HEK293 (cell line): Measurements from ENCODE around the gene DHPS.
A peak's percentile ranks its signal among the peaks of the same experiment; 100 is the strongest.

Source experiments
- FEZF1 ChIP-seq: fragments of 450-650 bp; formaldehyde crosslinking; IDR thresholded peaks from 2 replicates; pipeline ENCODE4 v1.5.1; 2016; ENCODE audit warnings: missing biosample characterization, missing genetic modification characterization
- IKZF3 ChIP-seq: fragments of 450-650 bp; IDR thresholded peaks from 2 replicates; pipeline ENCODE4 v1.5.0; 2018; ENCODE audit warnings: missing biosample characterization, mild to moderate bottlenecking, missing genetic modification characterization, moderate library complexity
- KLF1 ChIP-seq: fragments of 450-650 bp; formaldehyde crosslinking; IDR thresholded peaks from 2 replicates; pipeline ENCODE4 v1.5.1; 2016; ENCODE audit warnings: missing biosample characterization, missing genetic modification characterization
- KLF7 ChIP-seq: fragments of 450-650 bp; formaldehyde crosslinking; IDR thresholded peaks from 2 replicates; pipeline ENCODE4 v1.5.1; 2016; ENCODE audit warnings: missing biosample characterization, missing genetic modification characterization, borderline replicate concordance
- REPIN1 ChIP-seq: fragments of 450-650 bp; formaldehyde crosslinking; IDR thresholded peaks from 2 replicates; pipeline ENCODE4 v1.5.1; 2017; ENCODE audit warnings: missing biosample characterization, missing genetic modification characterization, low read depth
- SP2 ChIP-seq: fragments of 450-650 bp; formaldehyde crosslinking; IDR thresholded peaks from 2 replicates; pipeline ENCODE4 v1.5.1; 2016; ENCODE audit warnings: missing biosample characterization, missing genetic modification characterization
- SP7 ChIP-seq: fragments of 450-650 bp; formaldehyde crosslinking; IDR thresholded peaks from 2 replicates; pipeline ENCODE4 v1.5.1; 2016; ENCODE audit warnings: missing biosample characterization, missing genetic modification characterization
- WT1 ChIP-seq: fragments of 450-650 bp; formaldehyde crosslinking; IDR thresholded peaks from 2 replicates; pipeline ENCODE4 v1.5.1; 2016; ENCODE audit warnings: missing biosample characterization, missing genetic modification characterization
- ZBTB1 ChIP-seq: fragments of 450-650 bp; formaldehyde crosslinking; IDR thresholded peaks from 2 replicates; pipeline ENCODE4 v1.5.1; 2016; ENCODE audit warnings: missing biosample characterization, missing genetic modification characterization
- ZBTB17 ChIP-seq: fragments of 450-650 bp; formaldehyde crosslinking; IDR thresholded peaks from 2 replicates; pipeline ENCODE4 v1.5.1; 2016; ENCODE audit warnings: missing biosample characterization, missing genetic modification characterization
- ZBTB20 ChIP-seq: fragments of 450-650 bp; formaldehyde crosslinking; IDR thresholded peaks from 2 replicates; pipeline ENCODE4 v1.5.1; 2016; ENCODE audit warnings: missing biosample characterization, missing genetic modification characterization
- ZBTB8A ChIP-seq: fragments of 450-650 bp; formaldehyde crosslinking; IDR thresholded peaks from 2 replicates; pipeline ENCODE4 v1.5.1; 2016; ENCODE audit warnings: missing biosample characterization, missing genetic modification characterization
- ZNF2 ChIP-seq: fragments of 450-650 bp; formaldehyde crosslinking; IDR thresholded peaks from 2 replicates; pipeline ENCODE4 v1.5.1; 2016; ENCODE audit warnings: missing biosample characterization, missing genetic modification characterization
- ZNF211 ChIP-seq: fragments of 450-650 bp; formaldehyde crosslinking; IDR thresholded peaks from 2 replicates; pipeline ENCODE4 v1.5.1; 2016; ENCODE audit warnings: low read depth, missing biosample characterization, missing genetic modification characterization
- ZNF24 ChIP-seq: fragments of 450-650 bp; formaldehyde crosslinking; IDR thresholded peaks from 2 replicates; pipeline ENCODE4 v1.5.1; 2016; ENCODE audit warnings: missing biosample characterization, missing genetic modification characterization
- ZNF335 ChIP-seq: fragments of 450-650 bp; formaldehyde crosslinking; conservative IDR thresholded peaks from 2 replicates; pipeline ENCODE4 v1.5.1; 2016; ENCODE audit warnings: missing biosample characterization, missing genetic modification characterization
- ZNF341 ChIP-seq: fragments of 450-650 bp; formaldehyde crosslinking; IDR thresholded peaks from 2 replicates; pipeline ENCODE4; 2016; ENCODE audit warnings: low read depth, missing biosample characterization, missing genetic modification characterization
- ZNF366 ChIP-seq: fragments of 450-650 bp; formaldehyde crosslinking; conservative IDR thresholded peaks from 2 replicates; pipeline ENCODE4 v1.5.1; 2016; ENCODE audit warnings: missing biosample characterization, missing genetic modification characterization
- ZNF610 ChIP-seq: fragments of 450-650 bp; formaldehyde crosslinking; IDR thresholded peaks from 2 replicates; pipeline ENCODE4 v1.5.1; 2016; ENCODE audit warnings: missing biosample characterization, missing genetic modification characterization, borderline replicate concordance
- ZNF624 ChIP-seq: fragments of 450-650 bp; formaldehyde crosslinking; IDR thresholded peaks from 2 replicates; pipeline ENCODE4 v1.5.1; 2017; ENCODE audit warnings: missing biosample characterization, missing genetic modification characterization
- ZNF785 ChIP-seq: fragments of 450-650 bp; formaldehyde crosslinking; IDR thresholded peaks from 2 replicates; pipeline ENCODE4 v1.5.1; 2016; ENCODE audit warnings: missing biosample characterization, missing genetic modification characterization
- ZSCAN23 ChIP-seq: fragments of 450-650 bp; formaldehyde crosslinking; IDR thresholded peaks from 2 replicates; pipeline ENCODE4 v1.5.1; 2016; ENCODE audit warnings: missing biosample characterization, missing genetic modification characterization
- TF ChIP-seq, protein P1 (sequence below): fragments of 450-650 bp; formaldehyde crosslinking; IDR thresholded peaks from 2 replicates; pipeline ENCODE4 v1.5.1; 2016; ENCODE audit warnings: missing biosample characterization, missing genetic modification characterization
- TF ChIP-seq, protein P2 (sequence below): fragments of 450-650 bp; formaldehyde crosslinking; IDR thresholded peaks from 2 replicates; pipeline ENCODE4 v1.5.1; 2016; ENCODE audit warnings: missing biosample characterization, missing genetic modification characterization, borderline replicate concordance
- TF ChIP-seq, protein P3 (sequence below): fragments of 450-650 bp; formaldehyde crosslinking; IDR thresholded peaks from 2 replicates; pipeline ENCODE4 v1.5.1; 2016; ENCODE audit warnings: missing biosample characterization, missing genetic modification characterization
- TF ChIP-seq, protein P4 (sequence below): fragments of 450-650 bp; formaldehyde crosslinking; IDR thresholded peaks from 2 replicates; pipeline ENCODE4 v1.5.1; 2016; ENCODE audit warnings: missing biosample characterization, missing genetic modification characterization
- TF ChIP-seq, protein P5 (sequence below): fragments of 450-650 bp; formaldehyde crosslinking; IDR thresholded peaks from 2 replicates; pipeline ENCODE4 v1.5.1; 2016; ENCODE audit warnings: missing biosample characterization, missing genetic modification characterization
- TF ChIP-seq, protein P6 (sequence below): fragments of 450-650 bp; formaldehyde crosslinking; IDR thresholded peaks from 2 replicates; pipeline ENCODE4 v1.5.1; 2016; ENCODE audit warnings: missing biosample characterization, missing genetic modification characterization

The DHPS gene

DNA sequence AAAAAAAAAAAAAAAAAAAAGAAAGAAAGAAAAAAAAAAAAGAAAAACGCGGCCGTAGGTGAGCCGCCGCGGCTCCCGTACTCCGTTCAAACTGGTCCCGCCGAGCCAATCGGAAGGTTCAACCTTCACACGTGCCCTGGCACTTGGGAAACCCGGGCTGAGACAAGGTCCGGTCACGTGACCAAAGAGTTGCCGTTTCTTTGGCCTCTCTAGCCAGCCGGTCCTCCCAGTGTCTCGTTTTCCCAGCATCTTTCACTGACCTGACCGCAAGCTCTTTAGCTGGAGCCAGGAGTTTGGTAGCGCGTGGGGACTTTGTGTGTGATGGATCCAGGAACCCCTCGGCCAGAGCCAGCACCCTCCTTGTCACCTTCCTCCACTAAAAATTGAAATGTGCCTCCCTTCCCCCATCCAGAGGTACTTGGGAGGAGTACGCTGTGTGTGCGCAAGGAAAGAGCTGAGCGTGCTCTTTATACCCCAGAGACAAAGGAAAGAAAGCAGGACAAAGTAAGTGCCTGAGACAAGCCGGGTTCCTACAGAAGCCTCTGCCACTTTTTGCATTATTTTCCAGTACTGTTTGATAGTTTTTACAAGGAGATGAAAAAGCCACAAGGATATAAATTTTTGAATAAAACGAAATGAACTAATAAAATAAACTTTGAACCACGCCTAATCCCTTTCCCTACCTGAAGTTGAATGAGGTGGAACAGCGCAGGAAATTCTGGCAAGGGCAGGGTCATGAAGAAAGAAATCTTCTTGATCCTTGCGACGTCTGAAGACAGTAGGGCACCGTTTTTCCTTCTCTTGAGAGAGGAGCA is 41.1 kb upstream of the DHPS start (continued):
- TF ChIP-seq ZBTB8A (tag by site-specific recombination) (peak; percentile 72), REPIN1 (0 out of 2 replicates have a peak, but pooled peaks have one; percentile 40), ZNF2 (tag by site-specific recombination) (peak; percentile 61; the same call in 1 of the 2 replicates), ZNF366 (peak; percentile 66), ZNF624 (tag by site-specific recombination) (no peak), KLF7 (tag by site-specific recombination) (peak; percentile 74; the same call in 1 of the 2 replicates), WT1 (no peak), ZNF24 (peak; percentile 96), ZBTB1 (tag by site-specific recombination) (0 out of 2 replicates have a peak, but pooled peaks have one; percentile 38), SP7 (tag by site-specific recombination) (peak; percentile 84), ZNF341 (tag by site-specific recombination) (no peak), ZBTB17 (tag by site-specific recombination) (peak; percentile 56), ZNF785 (tag by site-specific recombination) (0 out of 2 replicates have a peak, but pooled peaks have one; percentile 66), ZNF610 (tag by site-specific recombination) (peak; percentile 71; the same call in 1 of the 2 replicates), ZNF335 (tag by site-specific recombination) (peak; percentile 59), IKZF3 (tag by site-specific recombination) (no peak; the same call in 1 of the 2 replicates), SP2 (tag by site-specific recombination) (peak; percentile 77), ZBTB20 (tag by site-specific recombination) (peak; percentile 68), KLF1 (peak; percentile 15; the same call in 1 of the 2 replicates), FEZF1 (peak; percentile 48; the same call in 1 of the 2 replicates), ZNF211 (tag by site-specific recombination) (no peak), ZSCAN23 (tag by site-specific recombination) (0 out of 2 replicates have a peak, but pooled peaks have one; percentile 32)
- TF ChIP-seq, protein P1, sequence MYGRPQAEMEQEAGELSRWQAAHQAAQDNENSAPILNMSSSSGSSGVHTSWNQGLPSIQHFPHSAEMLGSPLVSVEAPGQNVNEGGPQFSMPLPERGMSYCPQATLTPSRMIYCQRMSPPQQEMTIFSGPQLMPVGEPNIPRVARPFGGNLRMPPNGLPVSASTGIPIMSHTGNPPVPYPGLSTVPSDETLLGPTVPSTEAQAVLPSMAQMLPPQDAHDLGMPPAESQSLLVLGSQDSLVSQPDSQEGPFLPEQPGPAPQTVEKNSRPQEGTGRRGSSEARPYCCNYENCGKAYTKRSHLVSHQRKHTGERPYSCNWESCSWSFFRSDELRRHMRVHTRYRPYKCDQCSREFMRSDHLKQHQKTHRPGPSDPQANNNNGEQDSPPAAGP (tag by site-specific recombination): peak; percentile 87
- TF ChIP-seq, protein P2, sequence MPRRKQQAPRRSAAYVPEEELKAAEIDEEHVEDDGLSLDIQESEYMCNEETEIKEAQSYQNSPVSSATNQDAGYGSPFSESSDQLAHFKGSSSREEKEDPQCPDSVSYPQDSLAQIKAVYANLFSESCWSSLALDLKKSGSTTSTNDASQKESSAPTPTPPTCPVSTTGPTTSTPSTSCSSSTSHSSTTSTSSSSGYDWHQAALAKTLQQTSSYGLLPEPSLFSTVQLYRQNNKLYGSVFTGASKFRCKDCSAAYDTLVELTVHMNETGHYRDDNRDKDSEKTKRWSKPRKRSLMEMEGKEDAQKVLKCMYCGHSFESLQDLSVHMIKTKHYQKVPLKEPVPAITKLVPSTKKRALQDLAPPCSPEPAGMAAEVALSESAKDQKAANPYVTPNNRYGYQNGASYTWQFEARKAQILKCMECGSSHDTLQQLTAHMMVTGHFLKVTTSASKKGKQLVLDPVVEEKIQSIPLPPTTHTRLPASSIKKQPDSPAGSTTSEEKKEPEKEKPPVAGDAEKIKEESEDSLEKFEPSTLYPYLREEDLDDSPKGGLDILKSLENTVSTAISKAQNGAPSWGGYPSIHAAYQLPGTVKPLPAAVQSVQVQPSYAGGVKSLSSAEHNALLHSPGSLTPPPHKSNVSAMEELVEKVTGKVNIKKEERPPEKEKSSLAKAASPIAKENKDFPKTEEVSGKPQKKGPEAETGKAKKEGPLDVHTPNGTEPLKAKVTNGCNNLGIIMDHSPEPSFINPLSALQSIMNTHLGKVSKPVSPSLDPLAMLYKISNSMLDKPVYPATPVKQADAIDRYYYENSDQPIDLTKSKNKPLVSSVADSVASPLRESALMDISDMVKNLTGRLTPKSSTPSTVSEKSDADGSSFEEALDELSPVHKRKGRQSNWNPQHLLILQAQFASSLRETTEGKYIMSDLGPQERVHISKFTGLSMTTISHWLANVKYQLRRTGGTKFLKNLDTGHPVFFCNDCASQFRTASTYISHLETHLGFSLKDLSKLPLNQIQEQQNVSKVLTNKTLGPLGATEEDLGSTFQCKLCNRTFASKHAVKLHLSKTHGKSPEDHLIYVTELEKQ: peak; percentile 65; the same call in 1 of the 2 replicates
- TF ChIP-seq, protein P3, sequence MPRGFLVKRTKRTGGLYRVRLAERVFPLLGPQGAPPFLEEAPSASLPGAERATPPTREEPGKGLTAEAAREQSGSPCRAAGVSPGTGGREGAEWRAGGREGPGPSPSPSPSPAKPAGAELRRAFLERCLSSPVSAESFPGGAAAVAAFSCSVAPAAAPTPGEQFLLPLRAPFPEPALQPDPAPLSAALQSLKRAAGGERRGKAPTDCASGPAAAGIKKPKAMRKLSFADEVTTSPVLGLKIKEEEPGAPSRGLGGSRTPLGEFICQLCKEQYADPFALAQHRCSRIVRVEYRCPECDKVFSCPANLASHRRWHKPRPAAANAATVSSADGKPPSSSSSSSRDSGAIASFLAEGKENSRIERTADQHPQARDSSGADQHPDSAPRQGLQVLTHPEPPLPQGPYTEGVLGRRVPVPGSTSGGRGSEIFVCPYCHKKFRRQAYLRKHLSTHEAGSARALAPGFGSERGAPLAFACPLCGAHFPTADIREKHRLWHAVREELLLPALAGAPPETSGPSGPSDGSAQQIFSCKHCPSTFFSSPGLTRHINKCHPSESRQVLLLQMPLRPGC (tag by site-specific recombination): peak; percentile 83; the same call in 1 of the 2 replicates
- TF ChIP-seq, protein P4, sequence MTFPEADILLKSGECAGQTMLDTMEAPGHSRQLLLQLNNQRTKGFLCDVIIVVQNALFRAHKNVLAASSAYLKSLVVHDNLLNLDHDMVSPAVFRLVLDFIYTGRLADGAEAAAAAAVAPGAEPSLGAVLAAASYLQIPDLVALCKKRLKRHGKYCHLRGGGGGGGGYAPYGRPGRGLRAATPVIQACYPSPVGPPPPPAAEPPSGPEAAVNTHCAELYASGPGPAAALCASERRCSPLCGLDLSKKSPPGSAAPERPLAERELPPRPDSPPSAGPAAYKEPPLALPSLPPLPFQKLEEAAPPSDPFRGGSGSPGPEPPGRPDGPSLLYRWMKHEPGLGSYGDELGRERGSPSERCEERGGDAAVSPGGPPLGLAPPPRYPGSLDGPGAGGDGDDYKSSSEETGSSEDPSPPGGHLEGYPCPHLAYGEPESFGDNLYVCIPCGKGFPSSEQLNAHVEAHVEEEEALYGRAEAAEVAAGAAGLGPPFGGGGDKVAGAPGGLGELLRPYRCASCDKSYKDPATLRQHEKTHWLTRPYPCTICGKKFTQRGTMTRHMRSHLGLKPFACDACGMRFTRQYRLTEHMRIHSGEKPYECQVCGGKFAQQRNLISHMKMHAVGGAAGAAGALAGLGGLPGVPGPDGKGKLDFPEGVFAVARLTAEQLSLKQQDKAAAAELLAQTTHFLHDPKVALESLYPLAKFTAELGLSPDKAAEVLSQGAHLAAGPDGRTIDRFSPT (tag by site-specific recombination): peak; percentile 57; the same call in 1 of the 2 replicates
- TF ChIP-seq, protein P5, sequence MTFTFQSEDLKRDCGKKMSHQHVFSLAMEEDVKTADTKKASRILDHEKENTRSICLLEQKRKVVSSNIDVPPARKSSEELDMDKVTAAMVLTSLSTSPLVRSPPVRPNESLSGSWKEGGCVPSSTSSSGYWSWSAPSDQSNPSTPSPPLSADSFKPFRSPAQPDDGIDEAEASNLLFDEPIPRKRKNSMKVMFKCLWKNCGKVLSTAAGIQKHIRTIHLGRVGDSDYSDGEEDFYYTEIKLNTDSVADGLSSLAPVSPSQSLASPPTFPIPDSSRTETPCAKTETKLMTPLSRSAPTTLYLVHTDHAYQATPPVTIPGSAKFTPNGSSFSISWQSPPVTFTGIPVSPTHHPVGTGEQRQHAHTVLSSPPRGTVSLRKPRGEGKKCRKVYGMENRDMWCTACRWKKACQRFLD: no peak
- TF ChIP-seq, protein P6, sequence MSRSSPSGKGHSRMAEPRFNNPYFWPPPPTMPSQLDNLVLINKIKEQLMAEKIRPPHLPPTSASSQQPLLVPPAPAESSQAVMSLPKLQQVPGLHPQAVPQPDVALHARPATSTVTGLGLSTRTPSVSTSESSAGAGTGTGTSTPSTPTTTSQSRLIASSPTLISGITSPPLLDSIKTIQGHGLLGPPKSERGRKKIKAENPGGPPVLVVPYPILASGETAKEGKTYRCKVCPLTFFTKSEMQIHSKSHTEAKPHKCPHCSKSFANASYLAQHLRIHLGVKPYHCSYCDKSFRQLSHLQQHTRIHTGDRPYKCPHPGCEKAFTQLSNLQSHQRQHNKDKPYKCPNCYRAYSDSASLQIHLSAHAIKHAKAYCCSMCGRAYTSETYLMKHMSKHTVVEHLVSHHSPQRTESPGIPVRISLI (tag by site-specific recombination): peak; percentile 98
